GM18909 (cell line): ENCODE data around the gene DOCK3.
"Not testable (repeated sequence)": the region's sequence is repeated elsewhere in the genome, so short reads cannot be mapped to it uniquely, and the experiment has no call there.

Experiments
- ATAC-seq: cut with Tn5 transposase; IDR thresholded peaks from one replicate; pipeline ENCODE4 v1.9.1; 2021; ENCODE audit warnings: mild to moderate bottlenecking; ENCODE audit not compliant: unreplicated experiment, poor library complexity

Gene DOCK3

GRCh38 chr3:51274052-51274451 lies 599.3 kb downstream of the DOCK3 start:
- no peak for ATAC-seq

DNA sequence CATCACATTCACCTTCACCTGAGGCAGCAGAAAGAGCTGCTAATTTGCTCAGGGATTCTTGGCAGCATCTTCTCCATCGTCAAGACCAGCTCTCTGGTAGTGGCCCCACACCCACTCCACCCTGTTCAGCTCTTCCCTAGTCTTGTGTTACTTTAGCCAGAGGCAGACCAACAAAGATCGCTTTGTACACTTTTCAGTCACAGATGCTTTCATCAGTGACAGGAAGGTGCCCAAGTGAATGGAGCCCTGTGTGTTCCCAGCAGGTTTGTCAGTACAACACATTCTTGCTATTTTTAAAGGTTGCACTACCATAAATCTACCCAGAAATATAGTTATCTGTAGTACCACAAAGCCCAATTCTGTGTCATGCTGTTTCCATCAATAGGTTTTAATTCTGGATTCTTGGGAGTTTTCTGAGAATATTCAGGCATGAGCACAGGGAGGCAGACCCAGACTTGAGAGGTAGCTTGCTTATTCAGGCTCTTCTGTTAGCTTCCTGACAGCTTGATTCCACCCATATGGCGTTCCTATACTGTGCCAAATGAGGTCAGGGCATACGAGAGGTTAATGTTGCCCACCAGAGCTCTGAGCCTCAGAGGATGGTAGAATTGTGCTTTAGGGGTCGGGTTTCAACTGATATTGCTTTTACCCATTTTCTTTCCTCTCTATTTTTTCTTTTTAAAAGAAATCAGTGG lies 600.5 kb downstream of the DOCK3 start:
- no peak for ATAC-seq

DNA sequence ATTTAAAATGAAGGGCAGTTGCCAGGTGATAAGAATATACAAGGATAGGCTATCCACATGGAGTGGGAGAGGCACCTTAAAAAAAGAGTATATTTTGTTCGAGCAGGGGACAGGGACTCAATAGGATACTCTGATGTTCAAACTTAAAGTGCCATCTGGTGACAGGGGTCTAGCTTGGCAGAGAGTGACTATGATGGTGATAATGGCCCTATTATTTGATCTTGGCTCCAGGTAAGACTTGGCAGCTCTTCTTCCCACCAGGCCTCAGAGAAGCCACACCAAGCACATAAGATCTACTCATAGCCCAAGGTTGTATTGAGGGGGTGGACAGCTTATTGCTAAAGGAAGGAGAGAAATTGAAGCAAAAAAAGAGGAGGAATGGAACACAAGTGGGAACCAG lies 601.3 kb downstream of the DOCK3 start:
- no peak for ATAC-seq

DNA sequence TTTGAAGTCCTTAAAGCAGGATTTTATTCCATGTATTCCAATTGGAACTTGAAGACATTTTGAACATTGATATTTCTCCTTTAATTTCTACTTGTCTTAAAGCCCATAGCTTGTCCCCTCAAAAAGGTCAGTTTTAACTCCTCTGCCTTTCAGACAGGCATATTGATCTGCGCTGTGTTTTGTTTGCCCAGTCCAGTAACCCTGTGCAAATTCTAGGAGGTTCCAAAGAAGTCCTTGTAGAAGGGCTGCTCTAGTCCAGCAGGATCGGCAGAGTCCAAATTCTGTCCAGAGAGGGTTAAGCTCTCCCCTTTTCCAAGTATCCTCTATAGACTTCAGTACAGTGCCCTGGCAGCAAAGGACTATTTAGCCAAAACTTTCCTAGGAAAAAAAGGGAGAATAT lies 604.7 kb downstream of the DOCK3 start:
- no peak for ATAC-seq

DNA sequence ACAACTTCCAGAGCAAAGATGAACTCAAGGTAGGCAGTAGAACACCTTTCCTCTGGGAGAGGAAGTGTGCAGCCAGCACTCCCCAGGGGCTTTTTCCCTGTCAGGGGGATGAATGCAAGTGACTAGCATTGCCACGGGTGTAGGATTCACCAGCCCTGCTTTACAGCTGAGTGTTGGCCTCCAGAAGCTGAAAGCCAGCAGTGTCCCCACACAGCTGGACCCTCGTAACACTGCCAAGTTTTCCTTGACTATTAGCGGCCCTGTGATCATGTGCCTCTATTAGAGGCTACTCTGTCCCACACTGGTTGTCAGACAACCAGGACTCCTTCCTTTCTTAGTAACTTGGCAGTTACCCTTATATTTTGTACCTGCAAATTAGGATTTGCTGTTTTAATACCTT lies 605.4 kb downstream of the DOCK3 start:
- no peak for ATAC-seq

- ATAC-seq = no peak
Observed at GRCh38 chr3:51282931-51283330, 608.2 kb downstream of the DOCK3 start.

DNA sequence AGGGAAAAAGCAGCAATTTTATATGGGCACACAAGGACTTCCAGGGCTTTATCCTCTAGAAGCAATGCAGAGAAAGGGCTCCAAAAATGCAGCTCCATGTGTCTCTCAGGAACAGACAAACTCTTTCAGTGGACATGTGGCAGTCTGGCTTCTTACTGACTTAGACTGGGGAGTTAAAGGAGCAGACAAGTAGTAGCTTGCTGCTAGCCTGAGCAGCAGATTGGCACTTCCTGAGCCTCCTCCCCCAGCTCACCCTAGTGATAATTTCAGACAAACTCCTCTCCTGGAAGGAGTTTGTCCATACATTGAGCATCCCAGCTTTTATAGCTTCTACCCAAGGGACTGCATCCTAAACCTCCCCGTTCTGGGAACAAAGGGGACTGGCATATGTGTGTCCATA lies 608.7 kb downstream of the DOCK3 start:
- no peak for ATAC-seq

DNA sequence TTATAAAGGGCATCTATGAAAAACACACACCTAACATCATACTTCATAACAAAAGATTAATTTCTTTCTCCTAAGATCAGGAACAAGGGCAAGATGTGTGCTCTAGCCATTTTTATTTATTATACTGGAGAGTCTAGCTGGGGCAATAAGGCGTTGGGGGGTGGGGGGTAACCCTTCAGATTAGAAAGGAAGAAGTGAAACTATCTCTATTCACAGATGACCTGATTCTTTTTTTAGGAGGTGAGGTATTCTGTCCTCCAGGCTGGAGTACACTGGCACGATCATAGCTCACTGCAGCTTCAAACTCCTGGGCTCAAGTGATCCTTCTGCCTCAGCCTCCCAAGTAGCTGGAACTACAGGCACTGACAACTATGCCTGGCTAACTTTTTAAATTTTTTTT lies 620.9 kb downstream of the DOCK3 start:
- ATAC-seq = no peak

DNA sequence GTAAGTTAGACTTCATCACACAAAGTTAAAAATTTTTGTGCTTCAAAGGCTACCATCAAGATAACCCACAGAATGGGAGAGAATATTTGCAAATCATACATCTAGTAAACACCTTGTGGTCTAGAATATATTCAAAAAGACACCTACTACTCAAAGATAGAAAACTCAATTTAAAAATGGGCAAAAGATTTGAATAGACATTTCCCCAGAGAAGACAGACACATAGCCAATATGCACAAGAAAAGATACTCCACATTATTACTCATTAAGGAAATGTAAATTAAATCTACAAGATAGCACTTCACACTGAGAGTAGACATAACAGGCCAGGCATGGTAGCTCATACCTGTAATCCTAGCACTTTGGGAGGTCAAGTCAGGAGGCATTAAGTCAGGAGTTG lies 622.6 kb downstream of the DOCK3 start:
- no peak for ATAC-seq

- no peak for ATAC-seq
Observed at GRCh38 chr3:51304230-51304629, 629.5 kb downstream of the DOCK3 start.

GRCh38 chr3:51306093-51306492 lies 631.4 kb downstream of the DOCK3 start:
- ATAC-seq = no peak

DNA sequence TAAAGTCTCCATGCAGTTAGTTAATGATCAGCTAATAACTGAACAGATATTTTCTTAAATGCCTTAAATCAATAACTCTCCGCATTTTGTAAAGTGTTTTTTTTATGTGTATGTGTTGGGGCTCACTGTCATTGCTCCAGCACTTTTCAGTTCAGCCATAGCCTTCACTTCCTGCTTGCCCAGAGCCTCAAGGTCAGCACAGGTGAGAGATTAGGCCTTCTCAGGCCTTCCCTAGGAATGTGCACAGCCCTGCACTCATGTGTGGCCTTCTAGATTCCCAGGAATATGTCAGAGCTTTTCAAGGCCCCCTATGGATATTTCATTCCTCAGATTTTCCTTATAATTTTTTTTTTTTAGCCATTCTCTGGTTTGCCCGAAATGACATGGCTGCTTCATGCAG lies 632.7 kb downstream of the DOCK3 start:
- ATAC-seq = no peak

DNA sequence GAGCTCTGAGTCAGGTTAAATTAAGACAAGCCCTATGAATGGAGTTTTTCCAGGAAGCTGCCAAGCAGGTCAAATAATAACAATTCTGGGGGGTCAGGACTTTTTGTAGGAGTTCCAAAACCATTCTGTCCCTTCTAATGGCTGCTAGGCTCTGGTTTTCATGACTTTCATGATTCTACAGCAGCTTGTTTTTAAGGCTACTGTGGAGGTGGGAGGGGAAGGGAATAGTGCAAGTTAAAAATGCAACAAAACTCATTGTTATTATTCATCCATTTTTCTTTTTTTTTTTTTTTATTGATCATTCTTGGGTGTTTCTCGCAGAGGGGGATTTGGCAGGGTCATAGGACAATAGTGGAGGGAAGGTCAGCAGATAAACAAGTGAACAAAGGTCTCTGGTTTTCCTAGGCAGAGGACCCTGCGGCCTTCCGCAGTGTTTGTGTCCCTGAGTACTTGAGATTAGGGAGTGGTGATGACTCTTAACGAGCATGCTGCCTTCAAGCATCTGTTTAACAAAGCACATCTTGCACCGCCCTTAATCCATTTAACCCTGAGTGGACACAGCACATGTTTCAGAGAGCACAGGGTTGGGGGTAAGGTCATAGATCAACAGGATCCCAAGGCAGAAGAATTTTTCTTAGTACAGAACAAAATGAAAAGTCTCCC lies 633.3 kb downstream of the DOCK3 start:
- ATAC-seq = not testable (repeated sequence)

DNA sequence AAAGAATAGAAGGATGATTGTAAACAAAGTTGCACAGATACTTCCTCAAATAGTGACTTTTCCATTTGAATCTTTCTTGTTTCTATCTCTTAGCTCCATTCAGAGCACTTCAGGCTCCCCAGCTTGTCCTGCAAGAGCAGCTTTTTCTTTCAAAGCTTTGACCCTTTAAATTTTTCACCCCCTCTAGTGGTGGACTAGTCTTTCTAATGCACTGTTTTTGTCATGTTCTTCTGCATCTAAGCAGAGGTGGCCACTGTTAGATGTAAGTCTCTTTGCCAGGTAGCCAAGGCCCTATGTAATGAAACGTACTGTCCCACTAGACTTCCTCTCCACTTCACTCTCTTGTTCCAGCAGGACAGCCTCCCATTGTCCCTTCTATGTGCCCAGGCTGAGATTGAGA lies 636.3 kb downstream of the DOCK3 start:
- no peak for ATAC-seq

- ATAC-seq = no peak
Observed at GRCh38 chr3:51328206-51328605, 653.5 kb downstream of the DOCK3 start.

- ATAC-seq = no peak
Observed at GRCh38 chr3:51330046-51330445, 655.3 kb downstream of the DOCK3 start.

- ATAC-seq = no peak
Observed at GRCh38 chr3:51332156-51332555, 657.4 kb downstream of the DOCK3 start.

DNA sequence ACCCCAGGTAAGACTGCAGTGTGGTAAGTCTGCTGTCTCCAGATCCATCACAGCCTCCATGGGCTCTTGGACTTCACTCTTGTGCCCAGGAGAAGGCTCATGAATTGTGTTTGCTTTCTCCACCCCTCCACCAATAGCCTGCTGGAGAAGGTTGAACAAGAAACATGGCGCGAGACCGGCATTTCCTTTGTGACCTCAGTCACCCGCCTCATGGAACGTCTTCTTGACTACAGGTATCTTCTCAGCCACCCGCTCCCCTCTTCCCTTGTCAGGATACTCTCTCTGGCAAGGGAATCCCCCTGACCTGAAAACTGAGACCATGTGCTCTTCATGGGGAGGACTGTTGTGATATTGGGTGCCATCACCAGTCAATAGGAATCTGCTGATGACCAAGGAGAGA lies 658.3 kb downstream of the DOCK3 start:
- ATAC-seq = no peak

GRCh38 chr3:51336261-51336660 lies 661.5 kb downstream of the DOCK3 start:
- no peak for ATAC-seq

GRCh38 chr3:51337666-51338065 lies 662.9 kb downstream of the DOCK3 start:
- ATAC-seq = no peak

- no peak for ATAC-seq
Observed at GRCh38 chr3:51338632-51339031, 663.9 kb downstream of the DOCK3 start.
